ENCODE results near the gene GGA2. TPM values are rescaled to one million over a fixed set of nuclear protein-coding genes. Genes with fewer than 3 reads are reported as not detected.
"Not testable (repeated sequence)": the region's sequence is repeated elsewhere in the genome, so short reads cannot be mapped to it uniquely, and the experiment has no call there.

The GGA2 gene
- total RNA-seq, 1 experiment from 2014 or later = 32.1 TPM

- no peak for DNase-seq (ENCODE audit: low read depth)
Observed at GRCh38 chr16:23523876-23524385, 13.6 kb upstream of the GGA2 start.

- no peak for DNase-seq (ENCODE audit: low read depth)
Observed at GRCh38 chr16:23523321-23523720, 13.0 kb upstream of the GGA2 start.

GRCh38 chr16:23521965-23522364 is 11.7 kb upstream of the GGA2 start:
- no peak for DNase-seq (ENCODE audit: low read depth)

GRCh38 chr16:23521037-23521743 is 10.9 kb upstream of the GGA2 start:
- DNase-seq (ENCODE audit: low read depth) = no peak

- no peak for DNase-seq (ENCODE audit: low read depth)
Observed at GRCh38 chr16:23520500-23520899, 10.2 kb upstream of the GGA2 start.

- no peak for DNase-seq (ENCODE audit: low read depth)
Observed at GRCh38 chr16:23519282-23519681, 9.0 kb upstream of the GGA2 start.

GRCh38 chr16:23518435-23518891 is 8.2 kb upstream of the GGA2 start:
- DNase-seq (ENCODE audit: low read depth) = no peak

GRCh38 chr16:23516366-23517137 is 6.3 kb upstream of the GGA2 start:
- DNase-seq (ENCODE audit: low read depth) = no peak

- DNase-seq (ENCODE audit: low read depth) = no peak
Observed at GRCh38 chr16:23515881-23516280, 5.6 kb upstream of the GGA2 start.

- no peak for DNase-seq (ENCODE audit: low read depth)
Observed at GRCh38 chr16:23514381-23515152, 4.3 kb upstream of the GGA2 start.

- DNase-seq (ENCODE audit: low read depth) = no peak
Observed at GRCh38 chr16:23512168-23512695, 1.9 kb upstream of the GGA2 start.

GRCh38 chr16:23511731-23512130 is 1.4 kb upstream of the GGA2 start:
- no peak for DNase-seq (ENCODE audit: low read depth)

- not testable (repeated sequence) for DNase-seq (ENCODE audit: low read depth)
Observed at GRCh38 chr16:23510915-23511270, 599 bp upstream of the GGA2 start.

GRCh38 chr16:23509782-23510163 is 521 bp downstream of the GGA2 start:
- DNase-seq (ENCODE audit: low read depth) = peak; percentile 35

- no peak for DNase-seq (ENCODE audit: low read depth)
Observed at GRCh38 chr16:23509441-23509754, 896 bp downstream of the GGA2 start.

- no peak for DNase-seq (ENCODE audit: low read depth)
Observed at GRCh38 chr16:23508589-23509440, 1.5 kb downstream of the GGA2 start.

GRCh38 chr16:23506606-23506994 is 3.7 kb downstream of the GGA2 start:
- no peak for DNase-seq (ENCODE audit: low read depth)

GRCh38 chr16:23505671-23506605 is 4.4 kb downstream of the GGA2 start:
- peak; percentile 23 for DNase-seq (ENCODE audit: low read depth)

- no peak for DNase-seq (ENCODE audit: low read depth)
Observed at GRCh38 chr16:23505180-23505665, 5.1 kb downstream of the GGA2 start.

All from LHCN-M2 (cell line).